Measurements from ENCODE around the gene CCT6B. TPM values are rescaled to one million over a fixed set of nuclear protein-coding genes. Genes with fewer than 3 reads are reported as not detected.

The CCT6B gene
- total and polyA plus RNA-seq, 2 of the 13 experiments (the other 11 are each of a cell fraction or from before 2014, with no cell fraction given), result 0.41 to 1.4 TPM

DNA sequence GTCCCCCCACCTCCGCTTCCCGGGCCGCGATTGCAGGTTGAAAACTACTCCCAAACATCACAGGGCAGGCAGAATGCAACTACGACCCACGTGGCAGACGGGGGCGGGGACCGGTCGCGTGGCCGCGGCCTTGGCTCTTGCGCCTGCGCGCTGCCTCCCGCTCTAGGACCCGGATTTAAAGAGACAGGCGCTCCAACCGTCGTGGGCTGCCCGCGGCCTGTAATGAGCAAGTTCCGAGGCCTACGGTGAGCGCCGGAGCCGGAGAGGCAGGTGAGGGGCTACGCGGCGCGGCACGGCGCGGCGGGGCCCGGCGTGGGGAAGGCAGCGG lies 19.1 kb upstream of the CCT6B start, which contains the start of gene LIG3 (continued):
- TF ChIP-seq, protein P1, sequence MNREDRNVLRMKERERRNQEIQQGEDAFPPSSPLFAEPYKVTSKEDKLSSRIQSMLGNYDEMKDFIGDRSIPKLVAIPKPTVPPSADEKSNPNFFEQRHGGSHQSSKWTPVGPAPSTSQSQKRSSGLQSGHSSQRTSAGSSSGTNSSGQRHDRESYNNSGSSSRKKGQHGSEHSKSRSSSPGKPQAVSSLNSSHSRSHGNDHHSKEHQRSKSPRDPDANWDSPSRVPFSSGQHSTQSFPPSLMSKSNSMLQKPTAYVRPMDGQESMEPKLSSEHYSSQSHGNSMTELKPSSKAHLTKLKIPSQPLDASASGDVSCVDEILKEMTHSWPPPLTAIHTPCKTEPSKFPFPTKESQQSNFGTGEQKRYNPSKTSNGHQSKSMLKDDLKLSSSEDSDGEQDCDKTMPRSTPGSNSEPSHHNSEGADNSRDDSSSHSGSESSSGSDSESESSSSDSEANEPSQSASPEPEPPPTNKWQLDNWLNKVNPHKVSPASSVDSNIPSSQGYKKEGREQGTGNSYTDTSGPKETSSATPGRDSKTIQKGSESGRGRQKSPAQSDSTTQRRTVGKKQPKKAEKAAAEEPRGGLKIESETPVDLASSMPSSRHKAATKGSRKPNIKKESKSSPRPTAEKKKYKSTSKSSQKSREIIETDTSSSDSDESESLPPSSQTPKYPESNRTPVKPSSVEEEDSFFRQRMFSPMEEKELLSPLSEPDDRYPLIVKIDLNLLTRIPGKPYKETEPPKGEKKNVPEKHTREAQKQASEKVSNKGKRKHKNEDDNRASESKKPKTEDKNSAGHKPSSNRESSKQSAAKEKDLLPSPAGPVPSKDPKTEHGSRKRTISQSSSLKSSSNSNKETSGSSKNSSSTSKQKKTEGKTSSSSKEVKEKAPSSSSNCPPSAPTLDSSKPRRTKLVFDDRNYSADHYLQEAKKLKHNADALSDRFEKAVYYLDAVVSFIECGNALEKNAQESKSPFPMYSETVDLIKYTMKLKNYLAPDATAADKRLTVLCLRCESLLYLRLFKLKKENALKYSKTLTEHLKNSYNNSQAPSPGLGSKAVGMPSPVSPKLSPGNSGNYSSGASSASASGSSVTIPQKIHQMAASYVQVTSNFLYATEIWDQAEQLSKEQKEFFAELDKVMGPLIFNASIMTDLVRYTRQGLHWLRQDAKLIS (CRISPR knock-in tag; IDR thresholded peaks at IDR 0.05), result no peak
- 0 out of 2 replicates have a peak, but pooled peaks have one; percentile 11 for TF ChIP-seq NR2C2 (CRISPR knock-in tag; IDR thresholded peaks at IDR 0.05; ENCODE audit: borderline replicate concordance)
- no peak for TF ChIP-seq ZNF317 (CRISPR knock-in tag; IDR thresholded peaks at IDR 0.05)
- TF ChIP-seq, protein P2, sequence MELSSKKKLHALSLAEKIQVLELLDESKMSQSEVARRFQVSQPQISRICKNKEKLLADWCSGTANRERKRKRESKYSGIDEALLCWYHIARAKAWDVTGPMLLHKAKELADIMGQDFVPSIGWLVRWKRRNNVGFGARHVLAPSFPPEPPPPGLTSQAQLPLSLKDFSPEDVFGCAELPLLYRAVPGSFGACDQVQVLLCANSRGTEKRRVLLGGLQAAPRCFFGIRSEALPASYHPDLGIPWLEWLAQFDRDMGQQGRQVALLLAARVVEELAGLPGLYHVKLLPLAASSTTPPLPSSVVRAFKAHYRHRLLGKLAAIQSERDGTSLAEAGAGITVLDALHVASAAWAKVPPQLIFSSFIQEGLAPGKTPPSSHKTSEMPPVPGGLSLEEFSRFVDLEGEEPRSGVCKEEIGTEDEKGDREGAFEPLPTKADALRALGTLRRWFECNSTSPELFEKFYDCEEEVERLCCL (CRISPR knock-in tag; IDR thresholded peaks at IDR 0.05; ENCODE audit: borderline replicate concordance), result no peak
- TF ChIP-seq, protein P3, sequence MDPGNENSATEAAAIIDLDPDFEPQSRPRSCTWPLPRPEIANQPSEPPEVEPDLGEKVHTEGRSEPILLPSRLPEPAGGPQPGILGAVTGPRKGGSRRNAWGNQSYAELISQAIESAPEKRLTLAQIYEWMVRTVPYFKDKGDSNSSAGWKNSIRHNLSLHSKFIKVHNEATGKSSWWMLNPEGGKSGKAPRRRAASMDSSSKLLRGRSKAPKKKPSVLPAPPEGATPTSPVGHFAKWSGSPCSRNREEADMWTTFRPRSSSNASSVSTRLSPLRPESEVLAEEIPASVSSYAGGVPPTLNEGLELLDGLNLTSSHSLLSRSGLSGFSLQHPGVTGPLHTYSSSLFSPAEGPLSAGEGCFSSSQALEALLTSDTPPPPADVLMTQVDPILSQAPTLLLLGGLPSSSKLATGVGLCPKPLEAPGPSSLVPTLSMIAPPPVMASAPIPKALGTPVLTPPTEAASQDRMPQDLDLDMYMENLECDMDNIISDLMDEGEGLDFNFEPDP (CRISPR knock-in tag; conservative IDR thresholded peaks at IDR 0.05), result no peak
- TF ChIP-seq TARDBP (CRISPR knock-in tag; IDR thresholded peaks at IDR 0.05), result no peak
- TF ChIP-seq NFE2L1 (CRISPR knock-in tag; IDR thresholded peaks at IDR 0.05; ENCODE audit: borderline replicate concordance), result no peak
- TF ChIP-seq EP300 (IDR thresholded peaks at IDR 0.05; ENCODE audit: low read depth in 2 of 2, low read length in 2 of 2), result 0 out of 4 replicates have a peak, but pooled peaks have one; percentile 24 to 28
- TF ChIP-seq EP300 (CRISPR knock-in tag; IDR thresholded peaks at IDR 0.05; ENCODE audit: borderline replicate concordance), result no peak
- no peak for TF ChIP-seq ZNF672 (CRISPR knock-in tag; IDR thresholded peaks at IDR 0.05)
- no peak for TF ChIP-seq HHEX (CRISPR knock-in tag; IDR thresholded peaks at IDR 0.05)
- TF ChIP-seq, protein P4, sequence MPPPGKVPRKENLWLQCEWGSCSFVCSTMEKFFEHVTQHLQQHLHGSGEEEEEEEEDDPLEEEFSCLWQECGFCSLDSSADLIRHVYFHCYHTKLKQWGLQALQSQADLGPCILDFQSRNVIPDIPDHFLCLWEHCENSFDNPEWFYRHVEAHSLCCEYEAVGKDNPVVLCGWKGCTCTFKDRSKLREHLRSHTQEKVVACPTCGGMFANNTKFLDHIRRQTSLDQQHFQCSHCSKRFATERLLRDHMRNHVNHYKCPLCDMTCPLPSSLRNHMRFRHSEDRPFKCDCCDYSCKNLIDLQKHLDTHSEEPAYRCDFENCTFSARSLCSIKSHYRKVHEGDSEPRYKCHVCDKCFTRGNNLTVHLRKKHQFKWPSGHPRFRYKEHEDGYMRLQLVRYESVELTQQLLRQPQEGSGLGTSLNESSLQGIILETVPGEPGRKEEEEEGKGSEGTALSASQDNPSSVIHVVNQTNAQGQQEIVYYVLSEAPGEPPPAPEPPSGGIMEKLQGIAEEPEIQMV (CRISPR knock-in tag; IDR thresholded peaks at IDR 0.05; ENCODE audit: low read depth), result no peak
- TF ChIP-seq, protein P5, sequence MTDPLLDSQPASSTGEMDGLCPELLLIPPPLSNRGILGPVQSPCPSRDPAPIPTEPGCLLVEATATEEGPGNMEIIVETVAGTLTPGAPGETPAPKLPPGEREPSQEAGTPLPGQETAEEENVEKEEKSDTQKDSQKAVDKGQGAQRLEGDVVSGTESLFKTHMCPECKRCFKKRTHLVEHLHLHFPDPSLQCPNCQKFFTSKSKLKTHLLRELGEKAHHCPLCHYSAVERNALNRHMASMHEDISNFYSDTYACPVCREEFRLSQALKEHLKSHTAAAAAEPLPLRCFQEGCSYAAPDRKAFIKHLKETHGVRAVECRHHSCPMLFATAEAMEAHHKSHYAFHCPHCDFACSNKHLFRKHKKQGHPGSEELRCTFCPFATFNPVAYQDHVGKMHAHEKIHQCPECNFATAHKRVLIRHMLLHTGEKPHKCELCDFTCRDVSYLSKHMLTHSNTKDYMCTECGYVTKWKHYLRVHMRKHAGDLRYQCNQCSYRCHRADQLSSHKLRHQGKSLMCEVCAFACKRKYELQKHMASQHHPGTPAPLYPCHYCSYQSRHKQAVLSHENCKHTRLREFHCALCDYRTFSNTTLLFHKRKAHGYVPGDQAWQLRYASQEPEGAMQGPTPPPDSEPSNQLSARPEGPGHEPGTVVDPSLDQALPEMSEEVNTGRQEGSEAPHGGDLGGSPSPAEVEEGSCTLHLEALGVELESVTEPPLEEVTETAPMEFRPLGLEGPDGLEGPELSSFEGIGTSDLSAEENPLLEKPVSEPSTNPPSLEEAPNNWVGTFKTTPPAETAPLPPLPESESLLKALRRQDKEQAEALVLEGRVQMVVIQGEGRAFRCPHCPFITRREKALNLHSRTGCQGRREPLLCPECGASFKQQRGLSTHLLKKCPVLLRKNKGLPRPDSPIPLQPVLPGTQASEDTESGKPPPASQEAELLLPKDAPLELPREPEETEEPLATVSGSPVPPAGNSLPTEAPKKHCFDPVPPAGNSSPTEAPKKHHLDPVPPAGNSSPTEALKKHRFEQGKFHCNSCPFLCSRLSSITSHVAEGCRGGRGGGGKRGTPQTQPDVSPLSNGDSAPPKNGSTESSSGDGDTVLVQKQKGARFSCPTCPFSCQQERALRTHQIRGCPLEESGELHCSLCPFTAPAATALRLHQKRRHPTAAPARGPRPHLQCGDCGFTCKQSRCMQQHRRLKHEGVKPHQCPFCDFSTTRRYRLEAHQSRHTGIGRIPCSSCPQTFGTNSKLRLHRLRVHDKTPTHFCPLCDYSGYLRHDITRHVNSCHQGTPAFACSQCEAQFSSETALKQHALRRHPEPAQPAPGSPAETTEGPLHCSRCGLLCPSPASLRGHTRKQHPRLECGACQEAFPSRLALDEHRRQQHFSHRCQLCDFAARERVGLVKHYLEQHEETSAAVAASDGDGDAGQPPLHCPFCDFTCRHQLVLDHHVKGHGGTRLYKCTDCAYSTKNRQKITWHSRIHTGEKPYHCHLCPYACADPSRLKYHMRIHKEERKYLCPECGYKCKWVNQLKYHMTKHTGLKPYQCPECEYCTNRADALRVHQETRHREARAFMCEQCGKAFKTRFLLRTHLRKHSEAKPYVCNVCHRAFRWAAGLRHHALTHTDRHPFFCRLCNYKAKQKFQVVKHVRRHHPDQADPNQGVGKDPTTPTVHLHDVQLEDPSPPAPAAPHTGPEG (CRISPR knock-in tag; IDR thresholded peaks at IDR 0.05), result no peak
- no peak for TF ChIP-seq SMARCE1 (IDR thresholded peaks at IDR 0.05; ENCODE audit: borderline replicate concordance)
